GM12801 (cell line): ENCODE measurements around the gene TNIP1.

ENCODE experiments used
- TF ChIP-seq, protein P1 (sequence below): IDR thresholded peaks from one replicate; pipeline ENCODE4 v1.5.1; 2011; ENCODE audit warnings: control low read depth; ENCODE audit not compliant: insufficient read length; ENCODE audit errors: extremely low read depth

TNIP1 gene

DNA sequence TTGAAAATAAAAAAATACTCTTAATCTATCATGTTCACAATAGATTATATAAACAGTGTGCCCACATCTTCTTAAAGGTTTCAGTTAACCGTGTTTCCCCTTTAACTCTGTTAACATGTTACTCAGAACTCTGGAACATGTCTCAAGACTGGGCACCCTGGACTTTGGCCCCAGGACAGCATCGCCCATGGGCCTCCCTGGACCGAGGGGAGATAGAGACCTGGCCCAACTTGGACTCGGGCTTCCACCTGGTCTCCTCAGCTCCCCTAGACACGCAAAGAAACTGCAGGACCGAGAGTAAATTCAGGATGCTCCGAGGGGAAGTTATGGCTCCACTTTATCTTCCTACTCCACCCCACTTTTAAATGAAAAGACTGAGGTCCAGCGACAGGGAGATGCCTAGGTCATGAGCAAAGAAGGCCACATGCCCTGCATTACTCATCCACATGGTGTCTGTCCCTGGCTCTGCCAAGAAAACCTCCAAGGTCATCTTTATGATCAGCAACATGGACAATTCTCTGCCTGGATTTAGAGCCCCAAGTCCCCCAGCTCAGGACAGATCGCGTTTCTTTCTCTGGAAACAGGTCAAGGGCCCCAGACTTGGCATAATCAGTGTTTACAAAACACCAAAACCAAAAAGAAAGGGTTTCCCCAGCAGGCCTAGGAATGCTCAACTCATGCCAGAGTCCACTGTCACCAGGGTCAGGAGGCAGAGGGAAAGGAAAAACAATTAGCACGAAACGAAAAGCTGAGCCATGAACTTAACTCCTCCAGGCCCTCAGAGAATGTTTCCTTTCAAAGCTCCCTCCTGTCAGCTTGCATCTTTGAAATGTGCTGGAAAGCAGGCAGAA, 43.0 kb downstream of the TNIP1 start:
- TF ChIP-seq, protein P1, sequence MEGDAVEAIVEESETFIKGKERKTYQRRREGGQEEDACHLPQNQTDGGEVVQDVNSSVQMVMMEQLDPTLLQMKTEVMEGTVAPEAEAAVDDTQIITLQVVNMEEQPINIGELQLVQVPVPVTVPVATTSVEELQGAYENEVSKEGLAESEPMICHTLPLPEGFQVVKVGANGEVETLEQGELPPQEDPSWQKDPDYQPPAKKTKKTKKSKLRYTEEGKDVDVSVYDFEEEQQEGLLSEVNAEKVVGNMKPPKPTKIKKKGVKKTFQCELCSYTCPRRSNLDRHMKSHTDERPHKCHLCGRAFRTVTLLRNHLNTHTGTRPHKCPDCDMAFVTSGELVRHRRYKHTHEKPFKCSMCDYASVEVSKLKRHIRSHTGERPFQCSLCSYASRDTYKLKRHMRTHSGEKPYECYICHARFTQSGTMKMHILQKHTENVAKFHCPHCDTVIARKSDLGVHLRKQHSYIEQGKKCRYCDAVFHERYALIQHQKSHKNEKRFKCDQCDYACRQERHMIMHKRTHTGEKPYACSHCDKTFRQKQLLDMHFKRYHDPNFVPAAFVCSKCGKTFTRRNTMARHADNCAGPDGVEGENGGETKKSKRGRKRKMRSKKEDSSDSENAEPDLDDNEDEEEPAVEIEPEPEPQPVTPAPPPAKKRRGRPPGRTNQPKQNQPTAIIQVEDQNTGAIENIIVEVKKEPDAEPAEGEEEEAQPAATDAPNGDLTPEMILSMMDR: no peak

DNA sequence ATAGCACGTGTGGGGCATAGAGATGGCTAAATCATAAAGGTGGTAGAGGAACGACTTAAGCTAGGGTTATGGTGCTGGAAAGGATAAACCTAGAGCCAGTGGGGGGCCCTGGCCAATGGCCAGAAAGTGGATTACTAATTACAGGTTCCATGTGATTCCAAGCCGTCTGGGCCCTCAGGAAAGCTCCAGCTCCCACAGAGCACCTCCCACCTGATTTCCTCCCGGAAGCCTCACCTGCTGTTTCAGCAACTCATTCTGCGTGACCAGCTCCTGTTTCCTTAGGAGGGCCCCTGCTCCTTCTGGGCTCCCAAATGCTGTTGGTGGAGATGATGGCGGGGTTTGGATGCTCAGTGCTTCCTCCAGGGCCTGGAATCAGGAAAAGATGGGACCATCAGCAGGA, 44.3 kb downstream of the TNIP1 start:
- TF ChIP-seq, protein P1: no peak

DNA sequence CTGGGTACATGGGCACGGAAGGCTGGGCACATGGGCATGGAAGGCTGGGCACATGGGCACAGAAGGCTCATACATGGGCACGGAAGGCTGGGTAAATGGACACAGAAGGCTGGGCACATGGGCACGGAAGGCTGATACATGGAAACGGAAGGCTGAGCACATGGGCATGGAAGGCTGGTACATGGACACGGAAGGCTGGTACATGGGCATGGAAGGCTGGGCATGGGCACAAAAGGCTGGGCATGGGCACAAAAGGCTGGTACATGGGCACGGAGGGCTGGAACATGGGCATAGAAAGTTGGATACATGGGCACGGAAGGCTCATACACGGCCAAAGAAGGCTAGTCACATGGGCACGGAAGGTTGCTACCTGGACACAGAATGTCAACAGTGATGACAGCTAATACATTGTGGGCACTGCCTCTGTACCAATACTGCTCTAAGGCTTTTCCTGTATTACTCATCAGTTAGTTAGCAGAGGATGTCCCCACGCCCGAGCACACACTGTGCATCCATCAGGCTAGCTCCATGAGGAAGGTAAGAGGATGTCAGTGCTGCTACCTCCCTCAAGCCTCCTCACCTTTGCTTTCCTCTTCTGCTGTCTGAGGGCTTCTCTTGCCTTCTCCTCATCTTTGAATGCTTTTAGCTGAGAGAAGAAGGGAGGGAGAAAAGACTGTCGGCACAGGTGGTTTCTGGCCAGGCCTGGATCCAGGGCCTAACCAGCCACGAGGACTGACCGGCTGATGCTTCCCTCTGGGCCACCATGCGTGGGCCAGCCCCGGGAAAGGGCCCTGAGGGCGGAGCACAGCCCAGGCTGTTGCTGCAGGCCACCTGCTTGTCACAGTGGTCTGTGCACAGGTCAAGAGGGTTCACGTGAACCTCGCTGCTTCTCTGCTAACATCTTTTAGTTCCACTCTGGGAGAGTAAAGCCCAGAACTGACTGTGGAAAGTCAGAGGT, 46.1 kb downstream of the TNIP1 start:
- TF ChIP-seq, protein P1: no peak

DNA sequence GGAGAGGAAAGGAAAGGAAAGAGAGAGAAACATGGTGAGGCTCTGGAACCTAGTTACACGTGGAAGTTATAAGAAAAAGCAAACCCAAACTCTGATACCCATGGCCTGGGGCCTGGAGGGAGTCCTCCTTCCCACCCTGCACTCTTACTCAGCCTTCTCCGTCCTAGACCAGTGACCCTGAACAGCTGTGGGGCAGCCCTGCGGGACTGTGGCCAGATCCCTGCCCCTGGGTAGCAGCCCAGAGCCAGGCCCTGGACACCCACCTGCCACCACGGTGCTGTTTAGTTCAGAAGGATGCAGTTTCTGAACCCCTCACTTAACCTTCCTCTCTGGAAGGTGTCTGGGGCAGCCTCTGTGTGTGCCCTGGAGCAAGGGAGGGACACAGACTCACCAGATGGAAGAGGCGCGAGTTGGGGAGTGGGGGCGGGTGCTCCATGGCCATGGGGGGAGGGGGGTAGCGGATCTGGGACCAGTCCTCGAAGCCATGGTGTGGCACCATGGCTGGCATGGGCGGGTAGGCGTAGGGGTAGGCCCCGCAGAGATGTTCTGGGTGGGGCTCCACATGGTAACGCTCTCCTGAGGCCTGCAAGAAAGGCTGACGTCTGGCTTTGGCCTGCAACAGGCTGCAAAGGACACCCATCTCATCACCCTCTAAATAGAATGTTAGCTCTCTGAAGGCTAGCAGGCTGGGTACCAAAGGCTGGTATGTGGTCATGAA, 47.5 kb downstream of the TNIP1 start:
- TF ChIP-seq, protein P1: no peak

DNA sequence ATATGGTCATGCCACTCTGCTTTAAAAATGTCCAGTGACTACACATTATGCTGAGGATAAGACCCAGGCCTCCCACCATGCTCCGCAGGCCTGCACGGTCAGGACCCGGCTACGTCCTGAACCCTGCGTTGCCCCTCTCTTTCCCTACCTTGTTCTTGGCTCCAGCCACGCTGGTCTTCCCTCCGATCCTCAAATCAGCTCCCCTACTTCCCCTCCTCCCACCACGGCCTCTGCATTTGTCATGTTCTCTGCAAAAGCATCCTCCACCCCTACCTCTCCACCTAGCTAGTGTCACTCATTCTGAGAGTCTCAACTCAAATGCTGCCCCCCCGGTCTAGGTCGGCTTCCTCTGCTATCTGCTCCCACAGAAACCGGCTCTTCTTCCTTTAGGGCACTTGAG, 49.3 kb downstream of the TNIP1 start:
- TF ChIP-seq, protein P1: no peak

DNA sequence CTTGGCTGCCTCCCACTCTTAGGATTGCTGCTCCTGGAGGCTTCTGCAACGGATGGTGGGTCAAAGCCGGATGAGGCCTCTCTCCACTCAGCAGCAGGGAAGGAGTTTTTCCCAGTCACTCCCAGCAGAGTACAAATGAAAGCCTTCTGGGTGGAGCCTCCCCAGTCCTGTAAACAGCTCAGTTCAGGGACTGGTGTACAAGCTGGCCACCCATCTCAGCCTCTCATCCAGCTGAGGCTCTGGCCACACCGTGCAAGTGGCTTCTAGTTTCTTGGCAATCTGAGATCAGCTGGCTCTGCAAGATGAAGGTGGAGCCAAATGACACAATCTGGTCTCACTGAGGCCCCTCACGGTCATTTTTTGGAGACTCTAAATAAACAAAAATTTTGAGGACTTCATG, 50.5 kb downstream of the TNIP1 start:
- TF ChIP-seq, protein P1: no peak

DNA sequence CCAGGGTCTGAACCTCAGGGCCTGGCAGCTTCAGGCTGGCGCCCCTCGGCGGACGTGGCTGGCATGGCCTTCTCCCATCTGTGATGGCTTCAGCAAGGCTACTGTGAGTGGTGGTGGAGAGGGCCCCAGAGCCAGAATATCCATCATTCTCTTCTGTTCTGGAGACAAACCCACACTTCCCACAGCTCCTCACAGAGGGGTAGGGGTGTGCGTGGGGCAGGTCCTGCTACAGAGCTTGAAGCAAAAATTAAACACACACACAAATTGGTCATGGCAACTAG, 50.8 kb downstream of the TNIP1 start:
- TF ChIP-seq, protein P1: no peak
